ENCODE results near the gene NPHS1. TPM values are rescaled to one million over a fixed set of nuclear protein-coding genes. Genes with fewer than 3 reads are reported as not detected.

NPHS1 gene
- total and polyA plus RNA-seq, 9 of the 15 experiments (the other 6 are each of a cell fraction or from before 2014, with no cell fraction given), result 0.01 to 0.28 (median 0.14) TPM; not detected in 5

GRCh38 chr19:35812220-35813042 is 39.9 kb downstream of the NPHS1 start, which contains the start of gene PRODH2 (continued):
- TF ChIP-seq ZNF655 (CRISPR knock-in tag; IDR thresholded peaks at IDR 0.05) (no peak), SNRNP70 (optimal IDR thresholded peaks at IDR 0.05; ENCODE audit: low read depth, low read length) (no peak), SP2 (IDR thresholded peaks at IDR 0.05; ENCODE audit: extremely low read depth, low read depth, low read length, poor library complexity, severe bottlenecking) (no peak), ZNF518B (CRISPR knock-in tag; IDR thresholded peaks at IDR 0.05) (no peak), FOXM1 (IDR thresholded peaks at IDR 0.05; ENCODE audit: low read depth) (no peak), FOXM1 (CRISPR knock-in tag; IDR thresholded peaks at IDR 0.05; ENCODE audit: low read depth) (no peak), TAF9B (IDR thresholded peaks at IDR 0.05; ENCODE audit: partially characterized antibody) (no peak)

Data from K562 (cell line).